Measurements from ENCODE around the gene LTBP3. TPM values are rescaled to one million over a fixed set of nuclear protein-coding genes. Genes with fewer than 3 reads are reported as not detected.

LTBP3 gene
- total and polyA plus RNA-seq, 2 donors (not counting 3 experiments of a cell fraction or from before 2014, with no cell fraction given), result 120 to 209 TPM

- H3K4me2 ChIP-seq (ENCODE audit: insufficient read depth, low read length), result no peak overlapping the region
- DNase-seq (ENCODE audit: low read depth, low spot score), result no peak
- no peaks in the 10 kb centered on the region for H4K20me1 ChIP-seq (replicated peaks; ENCODE audit: control insufficient read depth, extremely low read depth, insufficient read depth, low read length)
- H3K9me1 ChIP-seq (replicated peaks; ENCODE audit: control insufficient read depth, extremely low read depth, insufficient read depth, low read length), result no peaks in the 10 kb centered on the region
- FAIRE-seq, result no peak
- no peaks in the 10 kb centered on the region for H3K9me3 ChIP-seq (replicated peaks; ENCODE audit: control insufficient read depth, insufficient read depth, low read length)
- CTCF ChIA-PET, result interaction anchor here (0.6 to 6.1 kb wide), 11 partner anchors 9 to 151 kb away, joined by 4 to 206 read pairs (median 13); partner anchors contain the start of genes EHBP1L1, FAM89B, KCNK7 and PCNX3
- no peak overlapping the region for H3K9ac ChIP-seq (replicated peaks; ENCODE audit: extremely low read depth, insufficient read depth, low read length)
- POLR2A ChIA-PET, result interaction anchor here (1.1 kb wide), 1 partner anchor 49 kb away, joined by 3 read pairs; no protein-coding TSS in a partner anchor
- H3K27ac ChIP-seq (ENCODE audit: insufficient read depth, low read depth, low read length), result no peak overlapping the region
- dilution Hi-C loops (cut with MboI; ENCODE audit: extremely low pct_ligation_motif_present, low sequenced_read_pairs), result no loop called here
- peaks cover 3 to 30% of the 10 kb centered on the region in 2 experiments for H3K36me3 ChIP-seq (ENCODE audit: control insufficient read depth in 2 of 2, extremely low read depth in 1 of 2, insufficient read depth in 2 of 2, low read length in 2 of 2)
- H3K4me1 ChIP-seq (ENCODE audit: control insufficient read depth, extremely low read depth, insufficient read depth, low read length), result peaks cover 6% of the 10 kb centered on the region
- TSS peak; percentile 59 for BruUV-seq (replicated peaks)
- H3K27me3 ChIP-seq (ENCODE audit: control insufficient read depth in 2 of 2, insufficient read depth in 2 of 2, low read length in 2 of 2), result no peaks in the 10 kb centered on the region
- H3K79me2 ChIP-seq (ENCODE audit: control insufficient read depth, insufficient read depth, low read length), result no peaks in the 10 kb centered on the region
- no peak overlapping the region for H2AFZ ChIP-seq (ENCODE audit: low read depth, low read length)
- intact Hi-C loops (cut with micrococcal nuclease), result no loop called here
- TF ChIP-seq POLR2A (IDR thresholded peaks at IDR 0.05; ENCODE audit: low read depth, low read length) (no peak), MAX (IDR thresholded peaks at IDR 0.05; ENCODE audit: insufficient read depth, insufficient read length) (no peak), CTCF (IDR thresholded peaks at IDR 0.05; ENCODE audit: extremely low read depth in 1 of 2, insufficient read depth in 1 of 2, low read depth in 1 of 2, low read length in 2 of 2) (no peak), JUN (IDR thresholded peaks at IDR 0.05; ENCODE audit: borderline replicate concordance, insufficient read depth, insufficient read length, low read depth) (no peak), FOS (IDR thresholded peaks at IDR 0.05; ENCODE audit: borderline replicate concordance, insufficient read depth, low read length) (no peak), POLR2AphosphoS5 (IDR thresholded peaks at IDR 0.05; ENCODE audit: insufficient read depth, low read depth, low read length) (no peak), EZH2 (IDR thresholded peaks at IDR 0.05; ENCODE audit: borderline replicate concordance, low read depth, low read length, severe bottlenecking) (no peak), GATA2 (IDR thresholded peaks at IDR 0.05; ENCODE audit: insufficient read depth, insufficient read length, low read depth, low read length) (no peak), MYC (IDR thresholded peaks at IDR 0.05; ENCODE audit: low read depth, low read length) (no peak)
- no peak overlapping the region for H3K4me3 ChIP-seq (replicated peaks in 1 of 3; ENCODE audit: insufficient read depth in 1 of 3, low read depth in 1 of 3, low read length in 3 of 3)
Measured at GRCh38 chr11:65538915-65539743, 19.0 kb downstream of the LTBP3 start.

All from endothelial cell of umbilical vein (primary cell).